ENCODE data around the gene XRCC4.

XRCC4 gene

DNA sequence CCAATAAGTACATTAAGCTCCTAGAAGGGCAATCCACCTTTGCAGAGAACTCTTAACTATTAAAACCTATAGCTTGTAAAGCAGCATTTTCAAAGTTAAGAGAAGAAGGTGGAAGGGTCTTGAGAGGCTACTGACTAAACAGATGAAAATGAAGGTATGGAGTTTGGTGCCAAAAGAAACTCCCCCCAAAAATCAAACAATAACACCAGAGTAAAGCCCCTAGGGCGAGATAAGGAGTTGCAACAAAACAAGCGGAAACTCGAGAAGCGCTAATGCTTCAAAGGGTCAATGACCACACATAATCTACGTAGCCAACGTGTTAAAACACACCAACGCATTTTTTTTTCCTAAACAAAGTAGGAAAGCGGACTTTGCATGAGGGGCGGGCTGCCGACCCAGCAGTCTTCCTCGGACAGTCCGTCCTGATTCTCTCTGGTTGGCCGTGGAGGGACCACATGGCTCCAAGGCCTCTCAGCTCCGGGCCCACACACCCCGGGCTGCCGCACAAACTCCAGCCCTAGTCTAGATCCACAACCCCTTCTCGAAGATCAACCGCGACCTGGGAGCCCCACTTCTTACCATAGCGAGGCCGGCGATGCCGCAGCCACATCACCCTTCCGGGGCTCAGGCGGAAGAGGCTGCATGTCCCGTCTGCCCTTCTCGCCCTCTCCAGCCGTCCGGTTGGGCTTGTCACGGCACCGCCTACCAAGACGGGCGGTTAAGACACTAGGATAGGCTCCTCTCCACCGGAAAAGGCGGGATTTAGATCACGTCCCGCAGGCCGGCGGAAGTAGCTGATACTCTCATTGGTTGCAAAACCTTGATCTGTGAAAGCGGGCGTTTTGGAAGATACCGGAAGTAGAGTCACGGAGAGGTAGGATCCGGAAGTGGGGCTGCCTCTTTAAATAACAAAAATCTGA, at the start of gene XRCC4, which contains the start of gene TMEM167A:
TSS of gene XRCC4 (plus strand) at position 806 of the 920 bp plus-strand sequence. CDS start 27,373 bp downstream, outside the sequence.
TSS of gene TMEM167A (minus strand) at position 653 of the 920 bp plus-strand sequence. CDS start at position 582, 71 bp downstream.
- Mint-ChIP-seq H3K9me3 (no peaks in the 10 kb centered on the region), H3K4me1 (ENCODE audit: low read depth) (peaks cover 58% of the 10 kb centered on the region), H3K36me3 (ENCODE audit: low read depth) (peaks cover 28% of the 10 kb centered on the region), H3K27me3 (no peaks in the 10 kb centered on the region), H3K4me3 (peak within 1 kb of the TSS; percentile 100), H3K27ac (peak within 1 kb of the TSS; percentile 99)

DNA sequence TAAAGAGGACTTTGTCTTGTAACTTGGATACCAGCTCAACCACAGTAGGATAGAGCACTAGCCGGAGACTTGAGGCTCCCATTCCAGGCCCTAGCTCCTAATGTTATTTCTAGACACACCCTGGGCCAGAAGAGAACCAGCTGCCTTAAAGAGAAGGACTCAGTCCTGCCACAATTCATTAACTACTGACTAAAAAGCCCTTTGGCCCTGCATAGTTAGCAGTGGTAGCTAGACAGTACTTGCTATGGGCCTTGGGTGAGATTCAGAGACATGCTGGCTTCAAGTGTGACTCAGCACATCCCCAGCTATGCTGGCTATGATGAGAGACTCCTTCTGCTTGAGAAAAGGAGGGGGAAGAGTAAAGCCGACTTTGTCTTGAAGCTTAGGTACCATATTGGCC, 47.4 kb upstream of the XRCC4 start:
- H3K27ac Mint-ChIP-seq, result no peak overlapping the region
- no peak overlapping the region for H3K4me3 Mint-ChIP-seq
- H3K4me1 Mint-ChIP-seq (ENCODE audit: low read depth), result no peaks in the 10 kb centered on the region
- peaks cover 11% of the 10 kb centered on the region for H3K27me3 Mint-ChIP-seq
- H3K9me3 Mint-ChIP-seq, result no peaks in the 10 kb centered on the region
- H3K36me3 Mint-ChIP-seq (ENCODE audit: low read depth), result no peaks in the 10 kb centered on the region

GRCh38 chr5:83031381-83031780, 46.0 kb upstream of the XRCC4 start:
- no peaks in the 10 kb centered on the region for H3K4me1 Mint-ChIP-seq (ENCODE audit: low read depth)
- no peak overlapping the region for H3K4me3 Mint-ChIP-seq
- no peaks in the 10 kb centered on the region for H3K9me3 Mint-ChIP-seq
- H3K27me3 Mint-ChIP-seq, result peaks cover 4% of the 10 kb centered on the region
- H3K36me3 Mint-ChIP-seq (ENCODE audit: low read depth), result no peaks in the 10 kb centered on the region
- no peak overlapping the region for H3K27ac Mint-ChIP-seq

- no peaks in the 10 kb centered on the region for H3K36me3 Mint-ChIP-seq (ENCODE audit: low read depth)
- H3K27me3 Mint-ChIP-seq, result peaks cover 4% of the 10 kb centered on the region
- peaks cover 10% of the 10 kb centered on the region for H3K4me1 Mint-ChIP-seq (ENCODE audit: low read depth)
- no peaks in the 10 kb centered on the region for H3K9me3 Mint-ChIP-seq
- H3K27ac Mint-ChIP-seq, result no peak overlapping the region
- H3K4me3 Mint-ChIP-seq, result no peak overlapping the region
These were observed 43.3 kb upstream of the XRCC4 start for GRCh38 chr5:83034036-83034435.

DNA sequence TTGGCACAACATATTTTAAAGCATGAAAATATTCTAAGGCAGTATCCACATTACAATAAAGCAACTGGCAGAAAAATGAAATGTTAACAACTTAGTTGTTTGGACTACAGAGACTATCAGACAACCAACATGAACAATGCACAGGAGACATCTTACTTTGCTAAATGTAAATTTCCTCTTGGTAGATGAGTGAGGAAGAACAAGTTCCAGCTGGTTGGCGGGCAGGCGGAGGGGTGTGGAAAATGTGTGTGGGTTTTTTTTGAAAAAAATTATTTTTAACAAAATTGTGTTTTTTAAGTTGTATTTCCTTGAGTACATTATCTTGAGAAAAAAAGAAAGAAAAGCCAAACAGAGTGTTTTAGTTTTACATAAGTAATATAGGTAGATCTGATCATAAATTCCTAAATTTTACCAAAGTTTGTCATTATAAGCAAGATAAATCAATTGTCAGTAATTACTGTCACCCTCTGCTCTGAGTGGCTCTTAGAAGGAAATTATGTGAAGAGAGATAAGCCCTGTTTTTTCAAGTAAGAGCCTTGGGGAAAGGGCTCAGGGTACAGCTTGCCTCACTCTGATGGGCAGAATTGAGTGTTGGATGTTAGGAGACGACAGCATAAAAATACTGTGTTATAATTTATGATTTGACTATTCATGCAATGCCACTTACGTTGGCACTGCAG, 42.7 kb upstream of the XRCC4 start:
- Mint-ChIP-seq H3K27ac (no peak overlapping the region), H3K4me1 (ENCODE audit: low read depth) (peaks cover 10% of the 10 kb centered on the region)

DNA sequence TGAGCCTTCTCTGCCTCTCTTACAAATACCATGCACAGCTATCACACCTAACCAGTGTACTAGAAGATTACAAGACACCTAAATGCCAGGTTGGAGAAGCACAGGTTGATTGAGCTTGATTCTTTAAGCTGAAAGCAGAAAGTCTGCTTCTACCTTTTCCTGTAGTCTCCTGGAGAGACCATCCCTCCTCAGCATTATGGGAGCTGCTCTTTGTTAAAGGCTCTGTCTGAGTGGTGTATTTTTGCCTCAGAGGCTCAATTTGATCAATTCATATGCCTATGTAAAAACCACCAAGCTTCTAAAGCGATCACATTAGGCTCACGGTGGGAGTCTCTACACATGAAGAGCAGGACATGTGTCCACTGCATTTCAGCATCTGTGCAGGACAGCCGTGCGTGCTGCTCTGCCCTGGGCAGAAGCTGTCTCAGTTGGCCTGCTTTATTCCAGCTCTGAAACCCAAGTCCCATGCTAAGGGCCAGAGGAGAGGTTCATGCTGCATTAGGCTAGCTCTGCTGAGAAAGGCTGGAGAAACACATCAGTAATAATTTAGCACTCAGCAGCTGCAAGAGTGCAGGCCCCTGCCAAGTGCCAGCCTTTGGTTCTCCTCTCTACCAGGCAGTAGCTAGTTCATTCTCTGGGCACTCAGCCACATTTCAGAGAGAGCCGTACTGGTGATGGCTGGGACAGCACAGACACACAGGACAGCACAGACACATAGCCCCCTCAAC, 41.8 kb upstream of the XRCC4 start:
- peaks cover 10% of the 10 kb centered on the region for H3K4me1 Mint-ChIP-seq (ENCODE audit: low read depth)
- no peak overlapping the region for H3K27ac Mint-ChIP-seq
- peaks cover 4% of the 10 kb centered on the region for H3K27me3 Mint-ChIP-seq
- H3K4me3 Mint-ChIP-seq, result no peak overlapping the region
- H3K36me3 Mint-ChIP-seq (ENCODE audit: low read depth), result no peaks in the 10 kb centered on the region
- H3K9me3 Mint-ChIP-seq, result no peaks in the 10 kb centered on the region

More for the DNA sequence above, 42.7 kb upstream of the XRCC4 start:
- Mint-ChIP-seq H3K36me3 (ENCODE audit: low read depth) (no peaks in the 10 kb centered on the region), H3K27me3 (peaks cover 4% of the 10 kb centered on the region), H3K4me3 (no peak overlapping the region), H3K9me3 (no peaks in the 10 kb centered on the region)

DNA sequence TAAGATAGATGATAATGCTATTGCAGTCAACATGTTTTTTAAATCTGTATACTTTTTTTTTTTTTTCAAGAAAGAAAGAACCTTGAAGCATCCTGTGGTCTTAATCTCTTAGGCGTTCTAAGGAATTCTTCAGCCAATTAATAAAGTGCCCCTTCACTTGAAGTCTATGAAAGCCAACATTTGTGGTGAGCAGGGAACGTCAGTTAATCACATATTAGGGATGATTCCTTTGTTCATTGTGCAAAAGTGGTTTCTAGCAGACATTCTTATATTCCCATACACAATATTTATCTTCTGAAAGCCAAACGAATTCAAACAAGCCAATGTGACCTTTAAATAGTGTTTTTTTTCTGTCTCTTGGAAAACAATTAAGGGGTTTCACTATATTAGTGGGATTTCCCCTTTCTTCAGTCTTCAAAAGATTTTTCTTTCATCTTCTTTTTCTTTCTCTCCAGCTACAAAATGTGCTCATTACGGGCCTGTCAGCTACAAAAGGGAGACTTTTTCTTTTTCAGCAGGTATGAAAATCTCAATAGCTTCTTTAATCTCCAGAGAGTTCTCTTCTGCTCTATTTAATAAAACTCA, 40.3 kb upstream of the XRCC4 start:
- Mint-ChIP-seq H3K27me3 (peaks cover 2% of the 10 kb centered on the region), H3K4me1 (ENCODE audit: low read depth) (peaks cover 10% of the 10 kb centered on the region), H3K27ac (peak overlapping the region; percentile 55), H3K36me3 (ENCODE audit: low read depth) (no peaks in the 10 kb centered on the region), H3K4me3 (no peak overlapping the region), H3K9me3 (no peaks in the 10 kb centered on the region)

- Mint-ChIP-seq H3K9me3 (no peaks in the 10 kb centered on the region), H3K36me3 (ENCODE audit: low read depth) (no peaks in the 10 kb centered on the region), H3K4me1 (ENCODE audit: low read depth) (peaks cover 10% of the 10 kb centered on the region), H3K27me3 (no peaks in the 10 kb centered on the region), H3K27ac (no peak overlapping the region), H3K4me3 (no peak overlapping the region)
These were observed 38.4 kb upstream of the XRCC4 start for GRCh38 chr5:83038924-83039323.

- H3K4me1 Mint-ChIP-seq (ENCODE audit: low read depth), result peaks cover 4% of the 10 kb centered on the region
- H3K4me3 Mint-ChIP-seq, result no peak overlapping the region
- H3K9me3 Mint-ChIP-seq, result no peaks in the 10 kb centered on the region
- no peaks in the 10 kb centered on the region for H3K36me3 Mint-ChIP-seq (ENCODE audit: low read depth)
- no peaks in the 10 kb centered on the region for H3K27me3 Mint-ChIP-seq
- H3K27ac Mint-ChIP-seq, result no peak overlapping the region
These were observed 34.8 kb upstream of the XRCC4 start for GRCh38 chr5:83042507-83042906.

DNA sequence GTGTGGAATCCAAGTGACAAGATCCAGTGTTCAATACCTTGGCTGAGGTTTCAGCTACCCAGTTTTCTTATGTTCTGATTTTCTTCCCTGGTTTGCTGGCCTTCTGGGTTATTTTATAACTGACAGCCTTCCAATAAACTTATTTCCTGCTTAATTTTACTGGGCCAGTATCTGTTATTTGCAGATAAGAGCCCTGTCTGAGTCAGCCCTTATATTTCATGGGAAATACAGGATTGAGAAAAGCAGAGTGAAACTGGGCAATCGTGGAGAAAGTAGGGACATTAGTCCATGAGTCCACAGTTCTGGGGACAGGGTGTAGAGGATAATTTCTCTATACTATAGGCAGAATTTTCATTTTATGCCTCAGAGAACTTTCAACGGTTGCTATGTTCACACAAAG, 32.4 kb upstream of the XRCC4 start:
- Mint-ChIP-seq H3K27ac (no peak overlapping the region), H3K4me1 (ENCODE audit: low read depth) (no peaks in the 10 kb centered on the region), H3K4me3 (no peak overlapping the region), H3K9me3 (no peaks in the 10 kb centered on the region), H3K36me3 (ENCODE audit: low read depth) (peaks cover 7% of the 10 kb centered on the region), H3K27me3 (no peaks in the 10 kb centered on the region)

DNA sequence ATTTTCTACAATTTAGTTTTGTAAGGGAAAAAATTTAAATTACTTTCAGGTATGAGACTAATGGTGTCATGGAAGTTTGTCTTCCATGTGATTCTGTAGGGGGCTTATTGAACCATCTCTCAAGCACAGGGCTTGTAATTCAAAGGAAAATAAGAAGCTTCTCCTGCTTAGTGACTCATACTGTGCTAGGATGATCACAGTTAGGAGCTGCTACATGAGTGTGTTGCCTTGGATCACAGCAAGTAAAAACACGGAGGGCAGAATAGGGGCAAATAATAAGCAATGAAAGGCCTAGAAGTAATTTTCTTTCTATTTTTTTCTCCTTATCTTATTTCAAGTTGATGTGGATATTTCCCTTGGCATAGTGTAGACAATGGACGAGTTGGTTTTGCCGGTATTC, 29.1 kb upstream of the XRCC4 start:
- H3K27me3 Mint-ChIP-seq, result no peaks in the 10 kb centered on the region
- no peaks in the 10 kb centered on the region for H3K4me1 Mint-ChIP-seq (ENCODE audit: low read depth)
- no peak overlapping the region for H3K4me3 Mint-ChIP-seq
- no peak overlapping the region for H3K27ac Mint-ChIP-seq
- peaks cover 35% of the 10 kb centered on the region for H3K36me3 Mint-ChIP-seq (ENCODE audit: low read depth)
- no peaks in the 10 kb centered on the region for H3K9me3 Mint-ChIP-seq

GRCh38 chr5:83048811-83049210, 28.5 kb upstream of the XRCC4 start:
- H3K36me3 Mint-ChIP-seq (ENCODE audit: low read depth), result peaks cover 39% of the 10 kb centered on the region
- H3K4me3 Mint-ChIP-seq, result no peak overlapping the region
- H3K27ac Mint-ChIP-seq, result no peak overlapping the region
- H3K4me1 Mint-ChIP-seq (ENCODE audit: low read depth), result no peaks in the 10 kb centered on the region
- H3K9me3 Mint-ChIP-seq, result no peaks in the 10 kb centered on the region
- no peaks in the 10 kb centered on the region for H3K27me3 Mint-ChIP-seq

DNA sequence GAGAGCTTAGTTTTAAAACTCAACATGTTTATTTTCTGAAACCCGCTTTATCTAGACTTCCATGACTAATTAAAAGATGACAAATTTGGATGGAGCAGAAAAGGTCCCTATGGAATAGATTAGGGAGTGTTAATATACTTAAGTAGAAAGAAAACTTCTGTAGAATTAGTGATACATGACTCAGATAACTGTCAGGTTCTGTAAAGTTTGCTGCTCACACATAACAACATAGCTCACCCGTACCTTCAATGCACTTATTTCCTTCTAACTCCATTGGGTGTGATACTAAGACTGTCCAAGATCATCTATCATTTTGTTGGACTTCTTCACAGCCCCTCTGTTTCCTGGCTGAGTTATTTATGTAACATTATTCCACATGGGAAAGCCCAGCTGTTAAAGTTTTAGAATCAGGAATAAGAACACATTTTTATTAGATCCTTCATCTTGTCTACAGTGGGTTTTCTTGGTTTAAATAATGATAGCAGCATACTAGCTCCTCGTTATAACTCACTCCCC, 27.9 kb upstream of the XRCC4 start:
- H3K4me3 Mint-ChIP-seq, result no peak overlapping the region
- H3K27me3 Mint-ChIP-seq, result no peaks in the 10 kb centered on the region
- H3K9me3 Mint-ChIP-seq, result no peaks in the 10 kb centered on the region
- peaks cover 45% of the 10 kb centered on the region for H3K36me3 Mint-ChIP-seq (ENCODE audit: low read depth)
- H3K27ac Mint-ChIP-seq, result no peak overlapping the region
- no peaks in the 10 kb centered on the region for H3K4me1 Mint-ChIP-seq (ENCODE audit: low read depth)

- Mint-ChIP-seq H3K36me3 (ENCODE audit: low read depth) (peaks cover 57% of the 10 kb centered on the region), H3K27ac (no peak overlapping the region), H3K9me3 (no peaks in the 10 kb centered on the region), H3K4me1 (ENCODE audit: low read depth) (no peaks in the 10 kb centered on the region), H3K4me3 (no peak overlapping the region), H3K27me3 (no peaks in the 10 kb centered on the region)
These were observed 26.5 kb upstream of the XRCC4 start for GRCh38 chr5:83050723-83051340.
